GM23338 (cell line): ENCODE results near the gene SHANK1. TPM values are rescaled to one million over a fixed set of nuclear protein-coding genes. Genes with fewer than 3 reads are reported as not detected.

Experiments
- ATAC-seq: fragments of 200-7000 bp; cut with Tn5 transposase; 3 replicates; pipeline ENCODE4 v1.9.1; 2020
- DNase-seq: peaks from one replicate; pipeline ENCODE4 v3.0.0-alpha.2; 2015; ENCODE audit warnings: low spot score
- H2AFZ ChIP-seq: fragments of 200-600 bp; sonication (generic); 2 replicates; pipeline ENCODE4 v1.8.0; 2016; ENCODE audit warnings: antibody characterized with exemption, mild to moderate bottlenecking, moderate library complexity
- H3F3A ChIP-seq: fragments of 200-600 bp; sonication (generic); replicated peaks from 2 replicates; pipeline ENCODE4 v1.8.0; 2017; ENCODE audit warnings: antibody characterized with exemption, mixed run types, low read depth
- H3K27ac ChIP-seq: fragments of 200-600 bp; sonication (generic); 2 replicates; pipeline ENCODE4 v1.6.1; 2016; ENCODE audit warnings: low read depth
- H3K27me3 ChIP-seq: fragments of 200-600 bp; sonication (generic); 2 replicates; pipeline ENCODE4 v1.8.0; 2016; ENCODE audit warnings: mild to moderate bottlenecking, mixed run types, moderate library complexity; ENCODE audit not compliant: insufficient read depth
- H3K36me3 ChIP-seq: fragments of 200-600 bp; sonication (generic); 2 replicates; pipeline ENCODE4 v1.8.0; 2016; ENCODE audit warnings: mild to moderate bottlenecking; ENCODE audit not compliant: insufficient read depth
- H3K4me1 ChIP-seq: fragments of 200-600 bp; sonication (generic); 2 replicates; pipeline ENCODE4 v1.8.0; 2016; ENCODE audit warnings: mild to moderate bottlenecking, moderate library complexity; ENCODE audit not compliant: insufficient read depth
- H3K4me2 ChIP-seq: fragments of 200-600 bp; sonication (generic); 2 replicates; pipeline ENCODE4 v1.7.1; 2017; ENCODE audit warnings: mixed run types
- H3K4me3 ChIP-seq: fragments of 200-600 bp; sonication (generic); 2 replicates; pipeline ENCODE4 v1.6.1; 2016; ENCODE audit warnings: mixed run types
- H3K79me2 ChIP-seq: fragments of 200-600 bp; sonication (generic); replicated peaks from 2 replicates; pipeline ENCODE4 v1.8.0; 2017; ENCODE audit warnings: mild to moderate bottlenecking; ENCODE audit not compliant: insufficient read depth
- H3K9me2 ChIP-seq: fragments of 200-600 bp; sonication (generic); 2 replicates; pipeline ENCODE4 v1.8.0; 2017; ENCODE audit not compliant: insufficient read depth
- H4K20me1 ChIP-seq: fragments of 200-600 bp; sonication (generic); replicated peaks from 2 replicates; pipeline ENCODE4 v1.8.0; 2017; ENCODE audit warnings: mild to moderate bottlenecking; ENCODE audit not compliant: insufficient read depth
- H3K27ac Mint-ChIP-seq: 2 replicates; pipeline ENCODE4 v1.8.0; 2020; ENCODE audit warnings: inconsistent platforms, mild to moderate bottlenecking, moderate library complexity, mixed read lengths
- H3K27me3 Mint-ChIP-seq: 3 replicates; pipeline ENCODE4 v1.8.0; 2022; ENCODE audit warnings: low read depth, mild to moderate bottlenecking, moderate library complexity, mixed read lengths, inconsistent platforms; ENCODE audit not compliant: insufficient read depth, poor library complexity
- H3K36me3 Mint-ChIP-seq: 3 replicates; pipeline ENCODE4 v1.8.0; 2021; ENCODE audit warnings: low read depth, mild to moderate bottlenecking, inconsistent platforms, moderate library complexity, mixed read lengths
- H3K4me1 Mint-ChIP-seq: 3 replicates; pipeline ENCODE4 v1.8.0; 2020; ENCODE audit warnings: mild to moderate bottlenecking, inconsistent platforms, mixed read lengths
- H3K4me3 Mint-ChIP-seq: 3 replicates; pipeline ENCODE4 v1.8.0; 2021; ENCODE audit warnings: moderate library complexity, mild to moderate bottlenecking, inconsistent platforms, mixed read lengths
- H3K9me3 Mint-ChIP-seq: 3 replicates; pipeline ENCODE4 v1.8.0; 2020; ENCODE audit warnings: moderate library complexity, mild to moderate bottlenecking, inconsistent platforms, mixed read lengths
- CREB1 ChIP-seq: fragments of 250-450 bp; sonication (Bioruptor Pico); IDR thresholded peaks from 2 replicates; pipeline ENCODE4 v1.5.0; 2020; ENCODE audit warnings: low read depth, mild to moderate bottlenecking, moderate library complexity
- EZH2 ChIP-seq: fragments of 200-600 bp; sonication (generic); IDR thresholded peaks from one replicate; pipeline ENCODE4 v1.8.0; 2017; ENCODE audit warnings: antibody characterized with exemption, mild to moderate bottlenecking, low read depth; ENCODE audit not compliant: unreplicated experiment
- EZH2phosphoT487 ChIP-seq: fragments of 200-600 bp; sonication (generic); IDR thresholded peaks from one replicate; pipeline ENCODE4 v1.8.1; 2018; ENCODE audit warnings: antibody characterized with exemption; ENCODE audit not compliant: unreplicated experiment
- JUNB ChIP-seq: IDR thresholded peaks from one replicate; pipeline ENCODE4 v1.6.1; 2016; ENCODE audit warnings: antibody characterized with exemption; ENCODE audit not compliant: unreplicated experiment
- NANOG ChIP-seq: IDR thresholded peaks from 2 replicates; pipeline ENCODE4 v1.6.1; 2016; ENCODE audit warnings: antibody characterized with exemption, borderline replicate concordance
- POLR2AphosphoS5 ChIP-seq: IDR thresholded peaks from 2 replicates; pipeline ENCODE4 v1.6.1; 2016; ENCODE audit warnings: antibody characterized with exemption, low read depth
- ZNF114 ChIP-seq: fragments of 250-450 bp; sonication (Bioruptor Pico); IDR thresholded peaks from 2 replicates; pipeline ENCODE4 v1.5.0; 2020; ENCODE audit warnings: mild to moderate bottlenecking, moderate library complexity
- ZNF331 ChIP-seq: fragments of 250-450 bp; sonication (Bioruptor Pico); IDR thresholded peaks from 2 replicates; pipeline ENCODE4 v1.5.0; 2020; ENCODE audit warnings: low read depth, mild to moderate bottlenecking, moderate library complexity
- polyA plus RNA-seq: library from polyadenylated mRNA; unstranded; fragments of >200 nt; fragmentation: Nextera tagmentation; extraction: Ambion mirVana; gene quantifications from 2 replicates; pipeline ENCODE4 v1.2.1, GENCODE V29; 2016
- total RNA-seq: library from RNA; depleted of rRNA; stranded (reverse); fragments of >200 nt; shearing (Covaris generic); gene quantifications from 2 replicates; pipeline ENCODE4 v1.2.3, GENCODE V29; 2014
- TF ChIP-seq, protein P1 (sequence below): fragments of 250-450 bp; sonication (Bioruptor Pico); IDR thresholded peaks from 2 replicates; pipeline ENCODE4 v1.5.0; 2020; ENCODE audit warnings: mild to moderate bottlenecking, moderate library complexity
- TF ChIP-seq, protein P2 (sequence below): IDR thresholded peaks from one replicate; pipeline ENCODE4 v1.6.1; 2018; ENCODE audit warnings: antibody characterized with exemption; ENCODE audit not compliant: unreplicated experiment
- TF ChIP-seq, protein P3 (sequence below): IDR thresholded peaks from 2 replicates; pipeline ENCODE4 v1.6.1; 2016; ENCODE audit warnings: antibody characterized with exemption

Gene SHANK1
- total and polyA plus RNA-seq, 2 experiments from 2014 or later: 0.23 to 4.1 TPM

DNA sequence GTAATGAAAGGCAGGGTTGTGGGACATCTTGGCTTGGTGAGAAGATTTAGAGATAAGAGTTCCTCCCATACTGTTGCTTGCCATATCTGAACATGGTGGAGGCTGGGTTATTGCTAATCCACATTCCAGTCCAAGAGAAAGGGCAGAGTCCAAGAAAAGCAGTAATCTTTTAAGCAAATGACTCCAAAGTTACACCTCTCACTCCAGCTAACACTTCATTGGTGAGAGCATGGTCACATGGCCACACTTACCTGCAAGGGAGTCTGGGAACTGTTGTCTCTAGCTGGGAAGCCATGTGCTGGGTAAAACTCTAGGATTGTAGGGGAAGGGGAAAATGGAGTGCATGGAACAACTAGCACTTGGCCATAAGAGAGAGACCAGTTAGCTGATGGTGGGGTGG is 64.7 kb downstream of the SHANK1 start:
- no peak overlapping the region for H3K4me3 ChIP-seq
- no peak overlapping the region for H3K4me2 ChIP-seq
- Mint-ChIP-seq H3K36me3 (peaks cover 54% of the 10 kb centered on the region), H3K27me3 (peaks cover 13% of the 10 kb centered on the region), H3K4me3 (no peak overlapping the region), H3K9me3 (peaks cover 75% of the 10 kb centered on the region), H3K4me1 (no peaks in the 10 kb centered on the region; the same call in 2 of the 3 replicates), H3K27ac (no peak overlapping the region)
- TF ChIP-seq EZH2phosphoT487 (no peak), POLR2AphosphoS5 (no peak), JUNB (no peak), ZNF331 (CRISPR knock-in tag) (no peak), NANOG (no peak)
- TF ChIP-seq, protein P1, sequence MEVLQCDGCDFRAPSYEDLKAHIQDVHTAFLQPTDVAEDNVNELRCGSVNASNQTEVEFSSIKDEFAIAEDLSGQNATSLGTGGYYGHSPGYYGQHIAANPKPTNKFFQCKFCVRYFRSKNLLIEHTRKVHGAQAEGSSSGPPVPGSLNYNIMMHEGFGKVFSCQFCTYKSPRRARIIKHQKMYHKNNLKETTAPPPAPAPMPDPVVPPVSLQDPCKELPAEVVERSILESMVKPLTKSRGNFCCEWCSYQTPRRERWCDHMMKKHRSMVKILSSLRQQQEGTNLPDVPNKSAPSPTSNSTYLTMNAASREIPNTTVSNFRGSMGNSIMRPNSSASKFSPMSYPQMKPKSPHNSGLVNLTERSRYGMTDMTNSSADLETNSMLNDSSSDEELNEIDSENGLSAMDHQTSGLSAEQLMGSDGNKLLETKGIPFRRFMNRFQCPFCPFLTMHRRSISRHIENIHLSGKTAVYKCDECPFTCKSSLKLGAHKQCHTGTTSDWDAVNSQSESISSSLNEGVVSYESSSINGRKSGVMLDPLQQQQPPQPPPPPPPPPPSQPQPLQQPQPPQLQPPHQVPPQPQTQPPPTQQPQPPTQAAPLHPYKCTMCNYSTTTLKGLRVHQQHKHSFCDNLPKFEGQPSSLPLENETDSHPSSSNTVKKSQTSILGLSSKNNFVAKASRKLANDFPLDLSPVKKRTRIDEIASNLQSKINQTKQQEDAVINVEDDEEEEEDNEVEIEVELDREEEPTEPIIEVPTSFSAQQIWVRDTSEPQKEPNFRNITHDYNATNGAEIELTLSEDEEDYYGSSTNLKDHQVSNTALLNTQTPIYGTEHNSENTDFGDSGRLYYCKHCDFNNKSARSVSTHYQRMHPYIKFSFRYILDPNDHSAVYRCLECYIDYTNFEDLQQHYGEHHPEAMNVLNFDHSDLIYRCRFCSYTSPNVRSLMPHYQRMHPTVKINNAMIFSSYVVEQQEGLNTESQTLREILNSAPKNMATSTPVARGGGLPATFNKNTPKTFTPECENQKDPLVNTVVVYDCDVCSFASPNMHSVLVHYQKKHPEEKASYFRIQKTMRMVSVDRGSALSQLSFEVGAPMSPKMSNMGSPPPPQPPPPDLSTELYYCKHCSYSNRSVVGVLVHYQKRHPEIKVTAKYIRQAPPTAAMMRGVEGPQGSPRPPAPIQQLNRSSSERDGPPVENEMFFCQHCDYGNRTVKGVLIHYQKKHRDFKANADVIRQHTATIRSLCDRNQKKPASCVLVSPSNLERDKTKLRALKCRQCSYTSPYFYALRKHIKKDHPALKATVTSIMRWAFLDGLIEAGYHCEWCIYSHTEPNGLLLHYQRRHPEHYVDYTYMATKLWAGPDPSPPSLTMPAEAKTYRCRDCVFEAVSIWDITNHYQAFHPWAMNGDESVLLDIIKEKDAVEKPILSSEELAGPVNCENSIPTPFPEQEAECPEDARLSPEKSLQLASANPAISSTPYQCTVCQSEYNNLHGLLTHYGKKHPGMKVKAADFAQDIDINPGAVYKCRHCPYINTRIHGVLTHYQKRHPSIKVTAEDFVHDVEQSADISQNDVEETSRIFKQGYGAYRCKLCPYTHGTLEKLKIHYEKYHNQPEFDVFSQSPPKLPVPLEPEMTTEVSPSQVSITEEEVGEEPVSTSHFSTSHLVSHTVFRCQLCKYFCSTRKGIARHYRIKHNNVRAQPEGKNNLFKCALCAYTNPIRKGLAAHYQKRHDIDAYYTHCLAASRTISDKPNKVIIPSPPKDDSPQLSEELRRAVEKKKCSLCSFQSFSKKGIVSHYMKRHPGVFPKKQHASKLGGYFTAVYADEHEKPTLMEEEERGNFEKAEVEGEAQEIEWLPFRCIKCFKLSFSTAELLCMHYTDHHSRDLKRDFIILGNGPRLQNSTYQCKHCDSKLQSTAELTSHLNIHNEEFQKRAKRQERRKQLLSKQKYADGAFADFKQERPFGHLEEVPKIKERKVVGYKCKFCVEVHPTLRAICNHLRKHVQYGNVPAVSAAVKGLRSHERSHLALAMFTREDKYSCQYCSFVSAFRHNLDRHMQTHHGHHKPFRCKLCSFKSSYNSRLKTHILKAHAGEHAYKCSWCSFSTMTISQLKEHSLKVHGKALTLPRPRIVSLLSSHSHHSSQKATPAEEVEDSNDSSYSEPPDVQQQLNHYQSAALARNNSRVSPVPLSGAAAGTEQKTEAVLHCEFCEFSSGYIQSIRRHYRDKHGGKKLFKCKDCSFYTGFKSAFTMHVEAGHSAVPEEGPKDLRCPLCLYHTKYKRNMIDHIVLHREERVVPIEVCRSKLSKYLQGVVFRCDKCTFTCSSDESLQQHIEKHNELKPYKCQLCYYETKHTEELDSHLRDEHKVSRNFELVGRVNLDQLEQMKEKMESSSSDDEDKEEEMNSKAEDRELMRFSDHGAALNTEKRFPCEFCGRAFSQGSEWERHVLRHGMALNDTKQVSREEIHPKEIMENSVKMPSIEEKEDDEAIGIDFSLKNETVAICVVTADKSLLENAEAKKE (CRISPR knock-in tag): no peak
- H3K4me1 ChIP-seq: peaks cover 19% of the 10 kb centered on the region
- no peaks in the 10 kb centered on the region for H3K79me2 ChIP-seq
- H2AFZ ChIP-seq: no peak overlapping the region
- 0 out of 2 replicates have a peak, but pooled peaks cover 2% of the 10 kb centered on the region for H3F3A ChIP-seq
- no peak overlapping the region for H3K27ac ChIP-seq
- DNase-seq (no peak), ATAC-seq (no peak)
- no peaks in the 10 kb centered on the region for H3K9me2 ChIP-seq
- no peaks in the 10 kb centered on the region for H4K20me1 ChIP-seq
- H3K36me3 ChIP-seq: no peaks in the 10 kb centered on the region
- H3K27me3 ChIP-seq: no peaks in the 10 kb centered on the region

DNA sequence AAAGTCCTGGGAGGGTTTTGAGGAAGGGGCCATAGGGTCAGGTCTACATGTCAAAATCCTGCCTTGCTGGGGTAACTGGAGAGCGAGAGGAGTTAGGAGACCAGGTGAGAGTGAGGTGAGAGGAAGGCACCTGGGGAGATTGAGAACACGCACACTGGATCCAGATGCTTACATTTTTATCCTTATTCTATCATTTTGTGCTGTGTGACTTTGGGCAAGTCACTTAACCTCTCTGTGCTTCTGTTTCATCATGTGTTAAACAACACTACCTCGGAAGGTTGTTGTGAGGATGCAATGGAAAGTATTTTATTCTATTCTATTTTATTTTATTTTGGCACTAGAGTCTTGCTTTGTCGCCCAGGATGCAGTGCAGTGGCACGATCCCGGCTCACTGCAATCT is 66.9 kb downstream of the SHANK1 start:
- Histone ChIP-seq H3K9me2 (no peaks in the 10 kb centered on the region), H3K36me3 (no peaks in the 10 kb centered on the region), H3K27ac (no peak overlapping the region), H2AFZ (no peak overlapping the region), H3K4me2 (no peak overlapping the region), H3K4me1 (peaks cover 27% of the 10 kb centered on the region), H3K79me2 (no peaks in the 10 kb centered on the region), H4K20me1 (no peaks in the 10 kb centered on the region), H3K27me3 (no peaks in the 10 kb centered on the region), H3K4me3 (no peak overlapping the region), H3F3A (no peaks in the 10 kb centered on the region)
- no peak for ATAC-seq
- Mint-ChIP-seq H3K9me3 (peaks cover 57% of the 10 kb centered on the region), H3K4me3 (no peak overlapping the region), H3K27ac (no peak overlapping the region), H3K36me3 (peaks cover 58% of the 10 kb centered on the region), H3K4me1 (no peaks in the 10 kb centered on the region; the same call in 2 of the 3 replicates), H3K27me3 (peaks cover 9% of the 10 kb centered on the region)
- TF ChIP-seq, protein P2, sequence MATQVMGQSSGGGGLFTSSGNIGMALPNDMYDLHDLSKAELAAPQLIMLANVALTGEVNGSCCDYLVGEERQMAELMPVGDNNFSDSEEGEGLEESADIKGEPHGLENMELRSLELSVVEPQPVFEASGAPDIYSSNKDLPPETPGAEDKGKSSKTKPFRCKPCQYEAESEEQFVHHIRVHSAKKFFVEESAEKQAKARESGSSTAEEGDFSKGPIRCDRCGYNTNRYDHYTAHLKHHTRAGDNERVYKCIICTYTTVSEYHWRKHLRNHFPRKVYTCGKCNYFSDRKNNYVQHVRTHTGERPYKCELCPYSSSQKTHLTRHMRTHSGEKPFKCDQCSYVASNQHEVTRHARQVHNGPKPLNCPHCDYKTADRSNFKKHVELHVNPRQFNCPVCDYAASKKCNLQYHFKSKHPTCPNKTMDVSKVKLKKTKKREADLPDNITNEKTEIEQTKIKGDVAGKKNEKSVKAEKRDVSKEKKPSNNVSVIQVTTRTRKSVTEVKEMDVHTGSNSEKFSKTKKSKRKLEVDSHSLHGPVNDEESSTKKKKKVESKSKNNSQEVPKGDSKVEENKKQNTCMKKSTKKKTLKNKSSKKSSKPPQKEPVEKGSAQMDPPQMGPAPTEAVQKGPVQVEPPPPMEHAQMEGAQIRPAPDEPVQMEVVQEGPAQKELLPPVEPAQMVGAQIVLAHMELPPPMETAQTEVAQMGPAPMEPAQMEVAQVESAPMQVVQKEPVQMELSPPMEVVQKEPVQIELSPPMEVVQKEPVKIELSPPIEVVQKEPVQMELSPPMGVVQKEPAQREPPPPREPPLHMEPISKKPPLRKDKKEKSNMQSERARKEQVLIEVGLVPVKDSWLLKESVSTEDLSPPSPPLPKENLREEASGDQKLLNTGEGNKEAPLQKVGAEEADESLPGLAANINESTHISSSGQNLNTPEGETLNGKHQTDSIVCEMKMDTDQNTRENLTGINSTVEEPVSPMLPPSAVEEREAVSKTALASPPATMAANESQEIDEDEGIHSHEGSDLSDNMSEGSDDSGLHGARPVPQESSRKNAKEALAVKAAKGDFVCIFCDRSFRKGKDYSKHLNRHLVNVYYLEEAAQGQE: no peak
- no peak for TF ChIP-seq NANOG
- no peak for TF ChIP-seq ZNF114 (CRISPR knock-in tag)
- TF ChIP-seq EZH2: no peak
- TF ChIP-seq CREB1: no peak
- no peak for TF ChIP-seq POLR2AphosphoS5
- TF ChIP-seq, protein P3, sequence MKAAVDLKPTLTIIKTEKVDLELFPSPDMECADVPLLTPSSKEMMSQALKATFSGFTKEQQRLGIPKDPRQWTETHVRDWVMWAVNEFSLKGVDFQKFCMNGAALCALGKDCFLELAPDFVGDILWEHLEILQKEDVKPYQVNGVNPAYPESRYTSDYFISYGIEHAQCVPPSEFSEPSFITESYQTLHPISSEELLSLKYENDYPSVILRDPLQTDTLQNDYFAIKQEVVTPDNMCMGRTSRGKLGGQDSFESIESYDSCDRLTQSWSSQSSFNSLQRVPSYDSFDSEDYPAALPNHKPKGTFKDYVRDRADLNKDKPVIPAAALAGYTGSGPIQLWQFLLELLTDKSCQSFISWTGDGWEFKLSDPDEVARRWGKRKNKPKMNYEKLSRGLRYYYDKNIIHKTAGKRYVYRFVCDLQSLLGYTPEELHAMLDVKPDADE: no peak
- no peak for DNase-seq
